ENCODE results near the gene C1QTNF9B. TPM values are rescaled to one million over a fixed set of nuclear protein-coding genes. Genes with fewer than 3 reads are reported as not detected.

C1QTNF9B gene
- total and polyA plus RNA-seq, 2 of the 13 experiments (the other 11 are each of a cell fraction or from before 2014, with no cell fraction given) = not detected

GRCh38 chr13:23848019-23848418, 49.3 kb downstream of the C1QTNF9B start (continued):
- TF ChIP-seq CENPBD1 (CRISPR knock-in tag; IDR thresholded peaks at IDR 0.05; ENCODE audit: borderline replicate concordance, low read depth) (no peak), PBX3 (CRISPR knock-in tag; IDR thresholded peaks at IDR 0.05; ENCODE audit: borderline replicate concordance) (no peak)

GRCh38 chr13:23847497-23847896, 49.8 kb downstream of the C1QTNF9B start:
- intact Hi-C loops (cut with micrococcal nuclease; ENCODE audit: unreplicated experiment) (no loop called here), in situ Hi-C loops (cut with HindIII; ENCODE audit: extremely low pct_ligation_motif_present, low pct_unique_long_range_greater_than_20kb) (no loop called here)
- WGBS (ENCODE audit: low lambda C conversion rate) = 95% methylated on average over 2 of the region's 2 CpGs
- Histone ChIP-seq H3K79me2 (ENCODE audit: insufficient read depth, low read length) (no peaks in the 10 kb centered on the region), H3K4me3 (replicated peaks in 1 of 3; ENCODE audit: insufficient read depth in 1 of 3, low read depth in 2 of 3, low read length in 3 of 3) (no peak overlapping the region), H2AFZ (ENCODE audit: low read length) (no peak overlapping the region), H3K27me3 (ENCODE audit: control insufficient read depth in 1 of 2, insufficient read depth in 2 of 2, low read length in 2 of 2) (no peaks in the 10 kb centered on the region), H4K20me1 (ENCODE audit: insufficient read depth, low read length) (no peaks in the 10 kb centered on the region), H3K4me1 (ENCODE audit: insufficient read depth, low read length) (no peaks in the 10 kb centered on the region), H3K27ac (ENCODE audit: extremely low read length, insufficient read depth, low read length) (no peak overlapping the region), H3K9ac (ENCODE audit: insufficient read depth, low read depth, low read length) (no peak overlapping the region), H3K36me3 (replicated peaks in 1 of 2; ENCODE audit: control insufficient read depth in 1 of 2, insufficient read depth in 2 of 2, low read length in 2 of 2) (no peaks in the 10 kb centered on the region; a peak in 1 of 5 replicates), H3K4me2 (ENCODE audit: low read depth, low read length) (no peak overlapping the region), H3K9me3 (ENCODE audit: low read length) (no peaks in the 10 kb centered on the region)
- CTCF ChIA-PET (ENCODE audit: low intra/inter-chr PET ratio, low total read pairs) = no interaction called here
- FAIRE-seq (no peak), ATAC-seq (no peak), DNase-seq (ENCODE audit: low spot score) (no peak)
- POLR2A ChIA-PET = no interaction called here
- TF ChIP-seq ZFYVE20 (CRISPR knock-in tag; IDR thresholded peaks at IDR 0.05; ENCODE audit: borderline replicate concordance, low read depth) (no peak), SSRP1 (CRISPR knock-in tag; IDR thresholded peaks at IDR 0.05) (no peak), ZNF382 (CRISPR knock-in tag; IDR thresholded peaks at IDR 0.05; ENCODE audit: borderline replicate concordance) (no peak), MLX (CRISPR knock-in tag; IDR thresholded peaks at IDR 0.05) (no peak), ZNF691 (CRISPR knock-in tag; IDR thresholded peaks at IDR 0.05; ENCODE audit: borderline replicate concordance, low read depth) (no peak), NFKBIZ (CRISPR knock-in tag; IDR thresholded peaks at IDR 0.05) (no peak), CENPT (CRISPR knock-in tag; IDR thresholded peaks at IDR 0.05; ENCODE audit: low read depth) (no peak), ZFP41 (CRISPR knock-in tag; IDR thresholded peaks at IDR 0.05; ENCODE audit: borderline replicate concordance) (no peak), ZNF749 (CRISPR knock-in tag; IDR thresholded peaks at IDR 0.05; ENCODE audit: borderline replicate concordance) (no peak), DBP (CRISPR knock-in tag; IDR thresholded peaks at IDR 0.05; ENCODE audit: not compliant biosample characterization) (no peak), POLR2A (IDR thresholded peaks at IDR 0.05; ENCODE audit: insufficient read depth in 1 of 2, low read depth in 2 of 2, low read length in 2 of 2) (no peak), MXD3 (CRISPR knock-in tag; IDR thresholded peaks at IDR 0.05) (no peak), MTA1 (CRISPR knock-in tag; IDR thresholded peaks at IDR 0.05; ENCODE audit: borderline replicate concordance) (no peak), ZNF224 (CRISPR knock-in tag; IDR thresholded peaks at IDR 0.05) (no peak), ZNF766 (CRISPR knock-in tag; IDR thresholded peaks at IDR 0.05; ENCODE audit: borderline replicate concordance) (no peak), PAF1 (CRISPR knock-in tag; IDR thresholded peaks at IDR 0.05) (no peak)
- BruUV-seq (replicated peaks) = no TSS peak

All from HepG2 (cell line).